Endodermal cell (in vitro differentiated cells): ENCODE data around the gene MALRD1. TPM values are rescaled to one million over a fixed set of nuclear protein-coding genes. Genes with fewer than 3 reads are reported as not detected.

Experiments used
- DNase-seq: peaks from one replicate; pipeline ENCODE4 v3.0.0-alpha.2; 2017
- H3K27ac ChIP-seq: 2 replicates; pipeline ENCODE4 v1.5.1; 2013; ENCODE audit warnings: mild to moderate bottlenecking, low read depth, low read length, moderate library complexity
- H3K27me3 ChIP-seq: 2 replicates; pipeline ENCODE4 v1.6.1; 2013; ENCODE audit warnings: mild to moderate bottlenecking, low read length, moderate library complexity; ENCODE audit not compliant: insufficient read depth, control insufficient read depth, poor library complexity, severe bottlenecking
- H3K36me3 ChIP-seq: 2 replicates; pipeline ENCODE4 v1.7.0; 2013; ENCODE audit warnings: mild to moderate bottlenecking, low read length, moderate library complexity; ENCODE audit not compliant: control insufficient read depth, insufficient read depth
- H3K4me1 ChIP-seq: one replicate; pipeline ENCODE4 v1.7.0; 2013; ENCODE audit warnings: low read length; ENCODE audit not compliant: control insufficient read depth, insufficient read depth
- H3K4me3 ChIP-seq: 2 replicates; pipeline ENCODE4 v1.5.1; 2013; ENCODE audit warnings: mild to moderate bottlenecking, low read length, moderate library complexity
- H3K9ac ChIP-seq: 2 replicates; pipeline ENCODE4 v1.6.1; 2013; ENCODE audit warnings: mild to moderate bottlenecking, low read length, moderate library complexity; ENCODE audit not compliant: poor library complexity, severe bottlenecking; ENCODE audit errors: extremely low read depth
- H3K9me3 ChIP-seq: 2 replicates; pipeline ENCODE4 v1.6.1; 2013; ENCODE audit warnings: mild to moderate bottlenecking, low read length, moderate library complexity; ENCODE audit not compliant: control insufficient read depth
- H3K27ac Mint-ChIP-seq: 2 replicates; pipeline ENCODE4 v1.8.0; 2020; ENCODE audit warnings: mixed read lengths
- H3K27me3 Mint-ChIP-seq: 2 replicates; pipeline ENCODE4 v1.8.0; 2021; ENCODE audit warnings: mild to moderate bottlenecking, mixed read lengths; ENCODE audit not compliant: insufficient read depth
- H3K36me3 Mint-ChIP-seq: 2 replicates; pipeline ENCODE4 v1.8.0; 2020; ENCODE audit warnings: low read depth, mixed read lengths
- H3K4me1 Mint-ChIP-seq: 2 replicates; pipeline ENCODE4 v1.8.0; 2020; ENCODE audit warnings: mixed read lengths
- H3K4me3 Mint-ChIP-seq: 2 replicates; pipeline ENCODE4 v1.8.0; 2020; ENCODE audit warnings: mild to moderate bottlenecking, moderate library complexity, mixed read lengths
- H3K9me3 Mint-ChIP-seq: 2 replicates; pipeline ENCODE4 v1.8.0; 2020; ENCODE audit warnings: mild to moderate bottlenecking, mixed read lengths
- CTCF ChIP-seq: fragments of 200-600 bp; sonication (generic); conservative IDR thresholded peaks from 2 replicates; pipeline ENCODE4 v1.5.0; 2021; ENCODE audit warnings: antibody characterized with exemption, mild to moderate bottlenecking
- WGBS, 2 experiments: methylation state at CpG; one replicate each; pipeline versions ENCODE4 v1.1.5 to v1.1.7; 2013; ENCODE audit warnings: missing lambda C conversion rate in 2 of 2, mixed read lengths in 1 of 2; ENCODE audit not compliant: insufficient coverage in 1 of 2, insufficient read length in 1 of 2; 5-methylcytosine and 5-hydroxymethylcytosine counted together
- total RNA-seq, 2 donors: library from RNA; stranded (reverse); fragmentation: NEBNext Ultra II Directional in 1 of 2; extraction: Animal tissue kit (Norgen Biotek cat#: 25700) in 1 of 2; gene quantifications; 2 replicates in 1 of 2; 3 replicates in 1 of 2; pipeline ENCODE4 v1.2.1, GENCODE V29; 2021

MALRD1 gene
- total RNA-seq, 2 donors from 2014 or later, result 0.64 to 1.5 TPM

- H3K4me3 Mint-ChIP-seq, result no peak overlapping the region
- no peak for DNase-seq
- H3K4me1 Mint-ChIP-seq, result no peaks in the 10 kb centered on the region
- H3K27ac Mint-ChIP-seq, result no peak overlapping the region
- no peaks in the 10 kb centered on the region for H3K9me3 Mint-ChIP-seq
- Histone ChIP-seq H3K9ac (no peak overlapping the region), H3K4me1 (no peaks in the 10 kb centered on the region), H3K27ac (no peak overlapping the region), H3K27me3 (no peaks in the 10 kb centered on the region), H3K4me3 (no peak overlapping the region), H3K9me3 (no peaks in the 10 kb centered on the region), H3K36me3 (no peaks in the 10 kb centered on the region)
- H3K27me3 Mint-ChIP-seq, result no peaks in the 10 kb centered on the region
- WGBS, 2 experiments, result 93% methylated on average over 2 of the region's 3 CpGs; no CpG with 5 or more reads in 1 of the 2 experiments
- no peaks in the 10 kb centered on the region for H3K36me3 Mint-ChIP-seq
- no peak for TF ChIP-seq CTCF
Observed at GRCh38 chr10:19640566-19641263, 592.1 kb downstream of the MALRD1 start.

GRCh38 chr10:19651549-19651948 lies 602.9 kb downstream of the MALRD1 start:
- Histone ChIP-seq H3K4me3 (no peak overlapping the region), H3K4me1 (no peaks in the 10 kb centered on the region), H3K36me3 (no peaks in the 10 kb centered on the region), H3K9me3 (no peaks in the 10 kb centered on the region), H3K9ac (no peak overlapping the region), H3K27ac (no peak overlapping the region), H3K27me3 (no peaks in the 10 kb centered on the region)
- Mint-ChIP-seq H3K27ac (no peak overlapping the region), H3K9me3 (no peaks in the 10 kb centered on the region), H3K4me3 (no peak overlapping the region), H3K4me1 (no peaks in the 10 kb centered on the region), H3K27me3 (no peaks in the 10 kb centered on the region), H3K36me3 (no peaks in the 10 kb centered on the region)
- no peak for DNase-seq
- no peak for TF ChIP-seq CTCF
- 89% methylated on average over 1 of the region's 1 CpG; no CpG with 5 or more reads in 1 of the 2 experiments for WGBS, 2 experiments

- no peak for TF ChIP-seq CTCF
- Mint-ChIP-seq H3K36me3 (no peaks in the 10 kb centered on the region), H3K4me1 (no peaks in the 10 kb centered on the region), H3K27ac (no peak overlapping the region), H3K9me3 (no peaks in the 10 kb centered on the region), H3K27me3 (no peaks in the 10 kb centered on the region), H3K4me3 (no peak overlapping the region)
- no peak overlapping the region for H3K4me3 ChIP-seq
- no peaks in the 10 kb centered on the region for H3K9me3 ChIP-seq
- no peak for DNase-seq
- H3K36me3 ChIP-seq, result no peaks in the 10 kb centered on the region
- no peaks in the 10 kb centered on the region for H3K27me3 ChIP-seq
- no peak overlapping the region for H3K27ac ChIP-seq
- no peak overlapping the region for H3K9ac ChIP-seq
- no peaks in the 10 kb centered on the region for H3K4me1 ChIP-seq
- WGBS, 2 experiments, result 82% methylated on average over 1 of the region's 1 CpG; no CpG with 5 or more reads in 1 of the 2 experiments
Observed at GRCh38 chr10:19652750-19653149, 604.1 kb downstream of the MALRD1 start.
